ENCODE measurements around the gene SV2C. TPM values are rescaled to one million over a fixed set of nuclear protein-coding genes. Genes with fewer than 3 reads are reported as not detected.

SV2C gene
- total and polyA plus RNA-seq, 2 donors (not counting 1 experiment from before 2014, with no cell fraction given): not detected

DNA sequence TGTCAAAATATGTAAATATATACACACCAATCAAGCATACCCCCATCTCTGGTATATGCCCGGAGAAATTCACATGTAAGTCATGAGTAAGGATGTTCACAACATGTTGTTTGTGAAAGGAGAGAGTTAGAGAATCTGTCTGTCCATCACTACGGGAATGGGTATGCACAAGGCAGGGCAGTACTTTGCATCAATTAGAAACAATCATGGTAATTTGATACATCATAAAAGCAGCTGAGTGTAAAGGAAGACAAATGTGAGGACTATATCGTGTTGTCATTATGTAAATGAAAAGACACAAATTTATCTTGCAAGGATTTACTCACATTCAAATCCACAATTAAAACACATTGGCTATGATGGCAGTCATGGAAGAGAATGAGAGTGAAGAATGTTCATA lies 146.7 kb downstream of the SV2C start:
- Histone ChIP-seq H2AFZ (ENCODE audit: low read length) (no peak overlapping the region), H3K36me3 (ENCODE audit: control insufficient read depth, insufficient read depth, low read length) (no peaks in the 10 kb centered on the region), H3K9me3 (ENCODE audit: control insufficient read depth, insufficient read depth, low read depth, low read length) (no peaks in the 10 kb centered on the region), H3K79me2 (ENCODE audit: control insufficient read depth, insufficient read depth, low read length) (no peaks in the 10 kb centered on the region), H3K27me3 (ENCODE audit: control insufficient read depth, insufficient read depth, low read length) (no peaks in the 10 kb centered on the region), H3K4me1 (ENCODE audit: control insufficient read depth, extremely low read depth, insufficient read depth, low read length) (no peaks in the 10 kb centered on the region), H4K20me1 (ENCODE audit: control insufficient read depth, extremely low read depth, insufficient read depth, low read length) (no peaks in the 10 kb centered on the region), H3K4me3 (replicated peaks in 1 of 4; ENCODE audit: control extremely low read depth in 1 of 4, insufficient read depth in 1 of 4, low read depth in 3 of 4, low read length in 4 of 4) (no peak overlapping the region), H3K4me2 (ENCODE audit: extremely low read depth, insufficient read depth, low read length) (no peak overlapping the region), H3K9ac (ENCODE audit: insufficient read depth, low read length) (no peak overlapping the region), H3K27ac (ENCODE audit: insufficient read depth, low read length) (no peak overlapping the region)
- DNase-seq (ENCODE audit: low read depth in 2 of 2): no peak
- no peak for TF ChIP-seq EZH2 (IDR thresholded peaks at IDR 0.05; ENCODE audit: low read length, missing control alignments)
- TF ChIP-seq, protein P1, sequence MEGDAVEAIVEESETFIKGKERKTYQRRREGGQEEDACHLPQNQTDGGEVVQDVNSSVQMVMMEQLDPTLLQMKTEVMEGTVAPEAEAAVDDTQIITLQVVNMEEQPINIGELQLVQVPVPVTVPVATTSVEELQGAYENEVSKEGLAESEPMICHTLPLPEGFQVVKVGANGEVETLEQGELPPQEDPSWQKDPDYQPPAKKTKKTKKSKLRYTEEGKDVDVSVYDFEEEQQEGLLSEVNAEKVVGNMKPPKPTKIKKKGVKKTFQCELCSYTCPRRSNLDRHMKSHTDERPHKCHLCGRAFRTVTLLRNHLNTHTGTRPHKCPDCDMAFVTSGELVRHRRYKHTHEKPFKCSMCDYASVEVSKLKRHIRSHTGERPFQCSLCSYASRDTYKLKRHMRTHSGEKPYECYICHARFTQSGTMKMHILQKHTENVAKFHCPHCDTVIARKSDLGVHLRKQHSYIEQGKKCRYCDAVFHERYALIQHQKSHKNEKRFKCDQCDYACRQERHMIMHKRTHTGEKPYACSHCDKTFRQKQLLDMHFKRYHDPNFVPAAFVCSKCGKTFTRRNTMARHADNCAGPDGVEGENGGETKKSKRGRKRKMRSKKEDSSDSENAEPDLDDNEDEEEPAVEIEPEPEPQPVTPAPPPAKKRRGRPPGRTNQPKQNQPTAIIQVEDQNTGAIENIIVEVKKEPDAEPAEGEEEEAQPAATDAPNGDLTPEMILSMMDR (conservative IDR thresholded peaks at IDR 0.05 in 1 of 2, IDR thresholded peaks at IDR 0.05 in 1 of 2; ENCODE audit: low read depth in 1 of 2, low read length in 2 of 2): no peak

DNA sequence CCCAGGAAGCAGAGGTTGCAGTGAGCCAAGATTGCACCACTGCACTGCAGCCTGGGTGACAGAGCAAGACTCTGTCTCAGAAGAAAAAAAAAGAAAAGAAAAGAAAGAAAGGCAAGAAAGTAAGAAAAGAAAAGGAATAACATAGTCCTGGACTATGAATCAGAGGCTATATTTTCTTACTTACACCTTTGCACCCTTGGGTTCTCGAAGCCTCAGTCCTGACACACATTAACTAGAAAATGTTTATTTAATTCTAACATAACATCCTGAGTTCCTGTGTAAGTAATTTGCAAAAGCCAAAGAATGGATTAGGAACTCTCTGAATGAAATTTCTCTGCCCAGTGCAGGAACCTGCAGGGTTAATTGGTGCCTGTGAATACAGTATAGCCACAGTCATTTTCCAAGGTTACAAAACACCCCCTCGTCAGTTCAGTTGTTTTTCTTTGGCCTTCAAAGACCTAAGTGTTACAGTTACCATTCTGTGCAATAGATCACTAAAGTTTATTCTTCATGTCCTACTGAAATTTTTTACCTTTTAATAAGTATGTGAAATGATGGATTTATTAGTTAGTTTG lies 147.6 kb downstream of the SV2C start:
- H3K79me2 ChIP-seq (ENCODE audit: control insufficient read depth, insufficient read depth, low read length): no peaks in the 10 kb centered on the region
- no peaks in the 10 kb centered on the region for H3K27me3 ChIP-seq (ENCODE audit: control insufficient read depth, insufficient read depth, low read length)
- H3K4me1 ChIP-seq (ENCODE audit: control insufficient read depth, extremely low read depth, insufficient read depth, low read length): no peaks in the 10 kb centered on the region
- no peak overlapping the region for H2AFZ ChIP-seq (ENCODE audit: low read length)
- H3K4me3 ChIP-seq (replicated peaks in 1 of 4; ENCODE audit: control extremely low read depth in 1 of 4, insufficient read depth in 1 of 4, low read depth in 3 of 4, low read length in 4 of 4): no peak overlapping the region
- H3K27ac ChIP-seq (ENCODE audit: insufficient read depth, low read length): no peak overlapping the region
- H3K4me2 ChIP-seq (ENCODE audit: extremely low read depth, insufficient read depth, low read length): no peak overlapping the region
- no peaks in the 10 kb centered on the region for H4K20me1 ChIP-seq (ENCODE audit: control insufficient read depth, extremely low read depth, insufficient read depth, low read length)
- no peak for DNase-seq (ENCODE audit: low read depth in 2 of 2)
- H3K9ac ChIP-seq (ENCODE audit: insufficient read depth, low read length): no peak overlapping the region
- TF ChIP-seq, protein P1 (conservative IDR thresholded peaks at IDR 0.05 in 1 of 2, IDR thresholded peaks at IDR 0.05 in 1 of 2; ENCODE audit: low read depth in 1 of 2, low read length in 2 of 2): no peak
- no peak for TF ChIP-seq EZH2 (IDR thresholded peaks at IDR 0.05; ENCODE audit: low read length, missing control alignments)
- H3K9me3 ChIP-seq (ENCODE audit: control insufficient read depth, insufficient read depth, low read depth, low read length): no peaks in the 10 kb centered on the region
- H3K36me3 ChIP-seq (ENCODE audit: control insufficient read depth, insufficient read depth, low read length): no peaks in the 10 kb centered on the region

DNA sequence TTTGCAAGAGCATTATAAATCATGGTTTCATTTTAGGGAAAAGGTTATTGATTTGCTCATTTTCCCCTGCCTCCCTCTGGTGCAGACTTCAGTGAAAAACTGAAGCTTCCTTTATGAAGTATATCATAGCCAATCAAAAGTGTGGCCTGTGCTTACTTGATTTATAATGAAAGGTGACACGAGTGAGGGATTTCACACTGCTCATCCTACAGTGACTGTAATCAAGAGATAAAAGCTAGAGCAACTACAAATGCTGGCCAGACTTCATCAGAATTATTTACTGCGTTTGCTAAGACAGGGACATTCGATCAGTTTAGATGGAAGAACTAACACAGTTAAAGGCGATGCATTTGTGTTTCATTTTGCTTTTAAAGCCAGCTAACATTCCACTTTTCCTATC lies 151.5 kb downstream of the SV2C start:
- Histone ChIP-seq H2AFZ (ENCODE audit: low read length) (no peak overlapping the region), H3K4me3 (replicated peaks in 1 of 4; ENCODE audit: control extremely low read depth in 1 of 4, insufficient read depth in 1 of 4, low read depth in 3 of 4, low read length in 4 of 4) (no peak overlapping the region), H3K9ac (ENCODE audit: insufficient read depth, low read length) (no peak overlapping the region), H4K20me1 (ENCODE audit: control insufficient read depth, extremely low read depth, insufficient read depth, low read length) (no peaks in the 10 kb centered on the region), H3K9me3 (ENCODE audit: control insufficient read depth, insufficient read depth, low read depth, low read length) (no peaks in the 10 kb centered on the region), H3K4me1 (ENCODE audit: control insufficient read depth, extremely low read depth, insufficient read depth, low read length) (no peaks in the 10 kb centered on the region), H3K36me3 (ENCODE audit: control insufficient read depth, insufficient read depth, low read length) (no peaks in the 10 kb centered on the region), H3K4me2 (ENCODE audit: extremely low read depth, insufficient read depth, low read length) (no peak overlapping the region), H3K27me3 (ENCODE audit: control insufficient read depth, insufficient read depth, low read length) (no peaks in the 10 kb centered on the region), H3K79me2 (ENCODE audit: control insufficient read depth, insufficient read depth, low read length) (no peaks in the 10 kb centered on the region), H3K27ac (ENCODE audit: insufficient read depth, low read length) (no peak overlapping the region)
- TF ChIP-seq, protein P1 (conservative IDR thresholded peaks at IDR 0.05 in 1 of 2, IDR thresholded peaks at IDR 0.05 in 1 of 2; ENCODE audit: low read depth in 1 of 2, low read length in 2 of 2): no peak
- no peak for TF ChIP-seq EZH2 (IDR thresholded peaks at IDR 0.05; ENCODE audit: low read length, missing control alignments)
- no peak for DNase-seq (ENCODE audit: low read depth in 2 of 2)

Data from fibroblast of lung (primary cell).